ENCODE data around the gene TFAP2A.
A peak's percentile ranks its signal among the peaks of the same experiment; 100 is the strongest.

The TFAP2A gene

GRCh38 chr6:10386220-10386619 lies 28.7 kb downstream of the TFAP2A start:
- H4K12ac ChIP-seq (ENCODE audit: low read depth, low read length), result no peak overlapping the region
- no CpG with 5 or more reads among the region's 2 CpGs for WGBS (ENCODE audit: extremely low coverage, insufficient coverage, insufficient read length)
- no peak overlapping the region for H3K14ac ChIP-seq (ENCODE audit: low read length)
- H3K27me3 ChIP-seq (ENCODE audit: insufficient read depth, low read length), result peaks cover 22% of the 10 kb centered on the region
- H3K23ac ChIP-seq (ENCODE audit: low read length), result no peak overlapping the region
- H3K9me3 ChIP-seq (ENCODE audit: insufficient read depth, low read depth, low read length), result peaks cover 3% of the 10 kb centered on the region
- no peak overlapping the region for H3K4me2 ChIP-seq (ENCODE audit: low read length)
- no peak overlapping the region for H3K9ac ChIP-seq (ENCODE audit: low read length)
- no peak overlapping the region for H2BK12ac ChIP-seq (ENCODE audit: low read length)
- H2AK5ac ChIP-seq (ENCODE audit: low read length), result no peak overlapping the region
- H2BK120ac ChIP-seq (ENCODE audit: insufficient read depth, low read length, poor library complexity), result no peak overlapping the region
- no peak overlapping the region for H3K27ac ChIP-seq (ENCODE audit: low read depth, low read length)
- H2BK5ac ChIP-seq (ENCODE audit: low read depth, low read length, poor library complexity), result no peak overlapping the region
- no peak overlapping the region for H2AFZ ChIP-seq (ENCODE audit: insufficient read depth, low read length, poor library complexity)
- H3K36me3 ChIP-seq (ENCODE audit: control insufficient read depth in 1 of 2, insufficient read depth in 2 of 2, low read length in 2 of 2), result no peaks in the 10 kb centered on the region
- no peak overlapping the region for H3K18ac ChIP-seq (ENCODE audit: low read length)
- no peak for DNase-seq
- no peak overlapping the region for H4K8ac ChIP-seq (ENCODE audit: low read depth, low read length)
- H4K91ac ChIP-seq (ENCODE audit: low read depth, low read length), result no peak overlapping the region
- H3K4me3 ChIP-seq (ENCODE audit: low read depth, low read length), result no peak overlapping the region
- H3K4me1 ChIP-seq (ENCODE audit: control insufficient read depth in 1 of 2, insufficient read depth in 2 of 2, low read length in 2 of 2), result peaks cover 23 to 33% of the 10 kb centered on the region in 2 experiments
- no peak overlapping the region for H3K4ac ChIP-seq (ENCODE audit: low read depth, low read length)
- H3K79me1 ChIP-seq (ENCODE audit: low read length), result peaks cover 25% of the 10 kb centered on the region
- no peaks in the 10 kb centered on the region for H3K79me2 ChIP-seq (ENCODE audit: control insufficient read depth, insufficient read depth, low read length, poor library complexity)

GRCh38 chr6:10385524-10386132 lies 29.2 kb downstream of the TFAP2A start:
- Histone ChIP-seq H3K27me3 (ENCODE audit: insufficient read depth, low read length) (peaks cover 16% of the 10 kb centered on the region), H2BK5ac (ENCODE audit: low read depth, low read length, poor library complexity) (no peak overlapping the region), H2AFZ (ENCODE audit: insufficient read depth, low read length, poor library complexity) (no peak overlapping the region), H3K14ac (ENCODE audit: low read length) (no peak overlapping the region), H2BK120ac (ENCODE audit: insufficient read depth, low read length, poor library complexity) (peak overlapping the region; percentile 56), H3K36me3 (ENCODE audit: control insufficient read depth in 1 of 2, insufficient read depth in 2 of 2, low read length in 2 of 2) (no peaks in the 10 kb centered on the region), H3K4me3 (ENCODE audit: low read depth, low read length) (no peak overlapping the region), H3K9me3 (ENCODE audit: insufficient read depth, low read depth, low read length) (no peaks in the 10 kb centered on the region), H3K23ac (ENCODE audit: low read length) (no peak overlapping the region), H3K79me1 (ENCODE audit: low read length) (peaks cover 23% of the 10 kb centered on the region), H4K12ac (ENCODE audit: low read depth, low read length) (no peak overlapping the region), H4K91ac (ENCODE audit: low read depth, low read length) (no peak overlapping the region), H2AK5ac (ENCODE audit: low read length) (no peak overlapping the region), H3K4me1 (ENCODE audit: control insufficient read depth in 1 of 2, insufficient read depth in 2 of 2, low read length in 2 of 2) (peaks cover 24 to 29% of the 10 kb centered on the region in 2 experiments), H2BK12ac (ENCODE audit: low read length) (no peak overlapping the region), H3K4me2 (ENCODE audit: low read length) (peak overlapping the region; percentile 13), H3K18ac (ENCODE audit: low read length) (no peak overlapping the region), H3K27ac (ENCODE audit: low read depth, low read length) (no peak overlapping the region), H4K8ac (ENCODE audit: low read depth, low read length) (no peak overlapping the region), H3K79me2 (ENCODE audit: control insufficient read depth, insufficient read depth, low read length, poor library complexity) (no peaks in the 10 kb centered on the region), H3K9ac (ENCODE audit: low read length) (no peak overlapping the region), H3K4ac (ENCODE audit: low read depth, low read length) (no peak overlapping the region)
- no CpG with 5 or more reads among the region's 21 CpGs for WGBS (ENCODE audit: extremely low coverage, insufficient coverage, insufficient read length)
- no peak for DNase-seq

GRCh38 chr6:10384610-10385523 lies 30.0 kb downstream of the TFAP2A start:
- H3K27ac ChIP-seq (ENCODE audit: low read depth, low read length), result no peak overlapping the region
- peaks cover 16 to 23% of the 10 kb centered on the region in 2 experiments for H3K4me1 ChIP-seq (ENCODE audit: control insufficient read depth in 1 of 2, insufficient read depth in 2 of 2, low read length in 2 of 2)
- H3K9me3 ChIP-seq (ENCODE audit: insufficient read depth, low read depth, low read length), result no peaks in the 10 kb centered on the region
- H3K36me3 ChIP-seq (ENCODE audit: control insufficient read depth in 1 of 2, insufficient read depth in 2 of 2, low read length in 2 of 2), result no peaks in the 10 kb centered on the region
- no peak overlapping the region for H3K4me3 ChIP-seq (ENCODE audit: low read depth, low read length)
- H4K12ac ChIP-seq (ENCODE audit: low read depth, low read length), result no peak overlapping the region
- peak; percentile 31 to 70 for DNase-seq
- H3K4ac ChIP-seq (ENCODE audit: low read depth, low read length), result no peak overlapping the region
- H2BK12ac ChIP-seq (ENCODE audit: low read length), result no peak overlapping the region
- H3K79me1 ChIP-seq (ENCODE audit: low read length), result peaks cover 22% of the 10 kb centered on the region
- peaks cover 10% of the 10 kb centered on the region for H3K27me3 ChIP-seq (ENCODE audit: insufficient read depth, low read length)
- WGBS (ENCODE audit: extremely low coverage, insufficient coverage, insufficient read length), result no CpG with 5 or more reads among the region's 64 CpGs
- H3K23ac ChIP-seq (ENCODE audit: low read length), result no peak overlapping the region
- peak overlapping the region; percentile 40 for H2AFZ ChIP-seq (ENCODE audit: insufficient read depth, low read length, poor library complexity)
- H3K79me2 ChIP-seq (ENCODE audit: control insufficient read depth, insufficient read depth, low read length, poor library complexity), result no peaks in the 10 kb centered on the region
- H4K91ac ChIP-seq (ENCODE audit: low read depth, low read length), result no peak overlapping the region
- peak overlapping the region; percentile 3 for H2BK5ac ChIP-seq (ENCODE audit: low read depth, low read length, poor library complexity)
- peak overlapping the region; percentile 74 for H3K4me2 ChIP-seq (ENCODE audit: low read length)
- H3K18ac ChIP-seq (ENCODE audit: low read length), result no peak overlapping the region
- H3K14ac ChIP-seq (ENCODE audit: low read length), result no peak overlapping the region
- no peak overlapping the region for H4K8ac ChIP-seq (ENCODE audit: low read depth, low read length)
- H3K9ac ChIP-seq (ENCODE audit: low read length), result no peak overlapping the region
- no peak overlapping the region for H2AK5ac ChIP-seq (ENCODE audit: low read length)
- H2BK120ac ChIP-seq (ENCODE audit: insufficient read depth, low read length, poor library complexity), result peak overlapping the region; percentile 61

- no peak overlapping the region for H4K12ac ChIP-seq (ENCODE audit: low read depth, low read length)
- H3K27ac ChIP-seq (ENCODE audit: low read depth, low read length), result no peak overlapping the region
- H3K4me3 ChIP-seq (ENCODE audit: low read depth, low read length), result no peak overlapping the region
- no peak overlapping the region for H2BK5ac ChIP-seq (ENCODE audit: low read depth, low read length, poor library complexity)
- H4K8ac ChIP-seq (ENCODE audit: low read depth, low read length), result no peak overlapping the region
- no peak overlapping the region for H4K91ac ChIP-seq (ENCODE audit: low read depth, low read length)
- peaks cover 7% of the 10 kb centered on the region for H3K27me3 ChIP-seq (ENCODE audit: insufficient read depth, low read length)
- H3K9ac ChIP-seq (ENCODE audit: low read length), result no peak overlapping the region
- H3K4me1 ChIP-seq (ENCODE audit: control insufficient read depth in 1 of 2, insufficient read depth in 2 of 2, low read length in 2 of 2), result peaks cover 14 to 19% of the 10 kb centered on the region in 2 experiments
- H3K9me3 ChIP-seq (ENCODE audit: insufficient read depth, low read depth, low read length), result no peaks in the 10 kb centered on the region
- no peak overlapping the region for H2AFZ ChIP-seq (ENCODE audit: insufficient read depth, low read length, poor library complexity)
- H3K36me3 ChIP-seq (ENCODE audit: control insufficient read depth in 1 of 2, insufficient read depth in 2 of 2, low read length in 2 of 2), result no peaks in the 10 kb centered on the region
- H3K79me1 ChIP-seq (ENCODE audit: low read length), result peaks cover 21% of the 10 kb centered on the region
- DNase-seq, result no peak
- no peak overlapping the region for H3K4ac ChIP-seq (ENCODE audit: low read depth, low read length)
- no peak overlapping the region for H3K18ac ChIP-seq (ENCODE audit: low read length)
- H2BK12ac ChIP-seq (ENCODE audit: low read length), result no peak overlapping the region
- no peak overlapping the region for H2BK120ac ChIP-seq (ENCODE audit: insufficient read depth, low read length, poor library complexity)
- no peak overlapping the region for H3K14ac ChIP-seq (ENCODE audit: low read length)
- peak overlapping the region; percentile 74 for H3K4me2 ChIP-seq (ENCODE audit: low read length)
- WGBS (ENCODE audit: extremely low coverage, insufficient coverage, insufficient read length), result no CpG with 5 or more reads among the region's 9 CpGs
- H2AK5ac ChIP-seq (ENCODE audit: low read length), result no peak overlapping the region
- no peaks in the 10 kb centered on the region for H3K79me2 ChIP-seq (ENCODE audit: control insufficient read depth, insufficient read depth, low read length, poor library complexity)
- no peak overlapping the region for H3K23ac ChIP-seq (ENCODE audit: low read length)
Observed at GRCh38 chr6:10384091-10384609, 30.7 kb downstream of the TFAP2A start.

Data from trophoblast cell (in vitro differentiated cells and primary cell).